Activated naive CD4-positive, alpha-beta T cell treated with anti-CD3 and anti-CD28 coated beads, Interleukin-2, amount 50 U/mL, for 24 hours (primary cell): ENCODE results near the gene YIF1A.
A peak's percentile ranks its signal among the peaks of the same experiment; 100 is the strongest.

Experiments used
- H3K27ac Mint-ChIP-seq: one replicate; pipeline ENCODE4 v1.8.0; 2021; ENCODE audit warnings: mild to moderate bottlenecking, mixed read lengths
- H3K27me3 Mint-ChIP-seq: one replicate; pipeline ENCODE4 v1.8.0; 2021; ENCODE audit warnings: mixed read lengths
- H3K36me3 Mint-ChIP-seq: one replicate; pipeline ENCODE4 v1.8.0; 2021; ENCODE audit warnings: mixed read lengths
- H3K4me1 Mint-ChIP-seq: one replicate; pipeline ENCODE4 v1.8.0; 2021; ENCODE audit warnings: mixed read lengths
- H3K4me3 Mint-ChIP-seq: one replicate; pipeline ENCODE4 v1.8.0; 2021; ENCODE audit warnings: mild to moderate bottlenecking, mixed read lengths
- H3K9me3 Mint-ChIP-seq: one replicate; pipeline ENCODE4 v1.8.0; 2021; ENCODE audit warnings: mixed read lengths

YIF1A gene

GRCh38 chr11:66297610-66298009 is 8.7 kb upstream of the YIF1A start:
- Mint-ChIP-seq H3K27ac (no peak overlapping the region), H3K9me3 (no peaks in the 10 kb centered on the region), H3K27me3 (peaks cover 11% of the 10 kb centered on the region), H3K4me1 (peaks cover 4% of the 10 kb centered on the region), H3K36me3 (no peaks in the 10 kb centered on the region), H3K4me3 (no peak overlapping the region)

GRCh38 chr11:66294626-66295620 is 6.0 kb upstream of the YIF1A start:
- Mint-ChIP-seq H3K27me3 (peaks cover 12% of the 10 kb centered on the region), H3K36me3 (no peaks in the 10 kb centered on the region), H3K27ac (no peak overlapping the region), H3K9me3 (no peaks in the 10 kb centered on the region), H3K4me3 (no peak overlapping the region), H3K4me1 (peaks cover 17% of the 10 kb centered on the region)

- Mint-ChIP-seq H3K9me3 (no peaks in the 10 kb centered on the region), H3K27me3 (peaks cover 12% of the 10 kb centered on the region), H3K4me1 (peaks cover 26% of the 10 kb centered on the region), H3K4me3 (no peak overlapping the region), H3K27ac (no peak overlapping the region), H3K36me3 (no peaks in the 10 kb centered on the region)
Observed at GRCh38 chr11:66293777-66294625, 5.1 kb upstream of the YIF1A start.

GRCh38 chr11:66293352-66293751 is 4.4 kb upstream of the YIF1A start:
- H3K27me3 Mint-ChIP-seq, result peaks cover 12% of the 10 kb centered on the region
- peaks cover 28% of the 10 kb centered on the region for H3K4me1 Mint-ChIP-seq
- peak overlapping the region; percentile 19 for H3K4me3 Mint-ChIP-seq
- no peaks in the 10 kb centered on the region for H3K36me3 Mint-ChIP-seq
- H3K9me3 Mint-ChIP-seq, result no peaks in the 10 kb centered on the region
- peak overlapping the region; percentile 35 for H3K27ac Mint-ChIP-seq

- peaks cover 12% of the 10 kb centered on the region for H3K27me3 Mint-ChIP-seq
Observed at GRCh38 chr11:66292543-66293332, 3.8 kb upstream of the YIF1A start.

GRCh38 chr11:66291706-66292542 is 3.0 kb upstream of the YIF1A start, which contains the start of gene TMEM151A:
TMEM151A (plus strand) TSS chr11:66291894; CDS start chr11:66292014, 120 bp downstream.
- Mint-ChIP-seq H3K4me3 (peak within 1 kb of the TSS; percentile 95), H3K27ac (peak within 1 kb of the TSS; percentile 13), H3K36me3 (no peaks in the 10 kb centered on the region), H3K9me3 (no peaks in the 10 kb centered on the region), H3K4me1 (peaks cover 33% of the 10 kb centered on the region), H3K27me3 (peaks cover 12% of the 10 kb centered on the region)

More at GRCh38 chr11:66292543-66293332, 3.8 kb upstream of the YIF1A start:
- Mint-ChIP-seq H3K36me3 (no peaks in the 10 kb centered on the region), H3K9me3 (no peaks in the 10 kb centered on the region), H3K27ac (peak overlapping the region; percentile 13), H3K4me3 (peak overlapping the region; percentile 66), H3K4me1 (peaks cover 28% of the 10 kb centered on the region)

- Mint-ChIP-seq H3K36me3 (no peaks in the 10 kb centered on the region), H3K27ac (no peak overlapping the region), H3K4me3 (peak overlapping the region; percentile 95), H3K4me1 (peaks cover 36% of the 10 kb centered on the region), H3K27me3 (peaks cover 12% of the 10 kb centered on the region), H3K9me3 (no peaks in the 10 kb centered on the region)
Observed at GRCh38 chr11:66291303-66291705, 2.4 kb upstream of the YIF1A start.

DNA sequence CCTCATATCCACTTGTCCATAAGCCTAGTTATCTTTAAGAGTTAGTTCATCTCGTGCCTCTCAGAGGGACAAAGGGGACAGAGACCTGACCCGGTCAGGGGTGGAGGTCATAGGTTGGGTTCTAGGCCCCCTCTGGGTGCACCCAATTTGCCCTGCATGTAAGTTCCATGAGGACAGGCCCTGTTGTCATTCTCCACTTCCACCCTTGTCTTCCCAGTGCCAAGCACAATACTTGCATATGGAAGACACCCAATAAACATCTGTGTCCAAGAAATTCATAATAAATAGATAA is 1.3 kb upstream of the YIF1A start:
- H3K27ac Mint-ChIP-seq, result peak overlapping the region; percentile 46
- peaks cover 36% of the 10 kb centered on the region for H3K4me1 Mint-ChIP-seq
- peaks cover 11% of the 10 kb centered on the region for H3K27me3 Mint-ChIP-seq
- H3K4me3 Mint-ChIP-seq, result peak overlapping the region; percentile 95
- H3K36me3 Mint-ChIP-seq, result no peaks in the 10 kb centered on the region
- H3K9me3 Mint-ChIP-seq, result no peaks in the 10 kb centered on the region

- Mint-ChIP-seq H3K4me3 (peak overlapping the region; percentile 95), H3K9me3 (no peaks in the 10 kb centered on the region), H3K4me1 (peaks cover 36% of the 10 kb centered on the region), H3K36me3 (no peaks in the 10 kb centered on the region), H3K27ac (peak overlapping the region; percentile 86), H3K27me3 (peaks cover 11% of the 10 kb centered on the region)
Observed at GRCh38 chr11:66289548-66290329, 796 bp upstream of the YIF1A start.

- Mint-ChIP-seq H3K27ac (peak overlapping the region; percentile 92), H3K27me3 (peaks cover 6% of the 10 kb centered on the region), H3K36me3 (no peaks in the 10 kb centered on the region), H3K9me3 (no peaks in the 10 kb centered on the region), H3K4me1 (peaks cover 38% of the 10 kb centered on the region), H3K4me3 (peak overlapping the region; percentile 95)
Observed at GRCh38 chr11:66287889-66288670, 863 bp downstream of the YIF1A start.

GRCh38 chr11:66287211-66287888 is 1.6 kb downstream of the YIF1A start:
- peak overlapping the region; percentile 68 for H3K27ac Mint-ChIP-seq
- H3K27me3 Mint-ChIP-seq, result no peaks in the 10 kb centered on the region
- H3K4me1 Mint-ChIP-seq, result peaks cover 40% of the 10 kb centered on the region
- H3K4me3 Mint-ChIP-seq, result peak overlapping the region; percentile 77
- no peaks in the 10 kb centered on the region for H3K9me3 Mint-ChIP-seq
- no peaks in the 10 kb centered on the region for H3K36me3 Mint-ChIP-seq

DNA sequence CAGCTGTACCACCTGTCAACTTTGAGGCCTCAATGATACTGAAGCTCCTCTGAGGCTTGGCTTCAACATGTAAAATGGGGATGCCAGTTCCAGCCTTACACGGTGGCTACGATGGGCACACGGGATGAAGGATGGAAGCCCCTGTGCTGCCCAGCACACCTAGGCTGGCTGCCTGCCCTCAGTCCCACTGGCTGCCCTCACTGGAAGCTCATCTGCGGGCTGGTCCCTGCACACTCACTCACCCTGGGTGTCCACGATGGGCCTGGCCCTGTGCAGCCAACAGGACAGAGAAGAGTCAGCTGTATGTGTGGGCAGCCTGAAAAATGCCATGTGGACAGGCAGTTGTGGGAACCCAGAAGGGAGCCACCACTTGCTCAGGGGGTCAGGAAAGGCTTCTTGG is 2.2 kb downstream of the YIF1A start:
- Mint-ChIP-seq H3K4me1 (peaks cover 45% of the 10 kb centered on the region), H3K27ac (no peak overlapping the region)

More for the DNA sequence above, 2.2 kb downstream of the YIF1A start:
- Mint-ChIP-seq H3K4me3 (peak overlapping the region; percentile 77), H3K27me3 (no peaks in the 10 kb centered on the region), H3K9me3 (no peaks in the 10 kb centered on the region), H3K36me3 (no peaks in the 10 kb centered on the region)
